Esophagus squamous epithelium (tissue), 4 donors: ENCODE measurements around the gene SRRT.

Experiments used
- POLR2A ChIP-seq, 4 donors: fragments of 450-650 bp; IDR thresholded peaks; one replicate each; pipeline ENCODE4 v1.6.1; 2017; ENCODE audit warnings: antibody characterized with exemption in 4 of 4, mild to moderate bottlenecking in 4 of 4, moderate library complexity in 3 of 4
- TF ChIP-seq, protein P1 (sequence below), 6 experiments: fragments of 450-650 bp in 4 of 6; fragments of 200-600 bp in 2 of 6; sonication (generic) in 2 of 6; IDR thresholded peaks; one replicate each; pipeline ENCODE4 v1.5.1; 2016 to 2019; ENCODE audit warnings: antibody characterized with exemption in 6 of 6, mild to moderate bottlenecking in 4 of 6, moderate library complexity in 4 of 6

DNA sequence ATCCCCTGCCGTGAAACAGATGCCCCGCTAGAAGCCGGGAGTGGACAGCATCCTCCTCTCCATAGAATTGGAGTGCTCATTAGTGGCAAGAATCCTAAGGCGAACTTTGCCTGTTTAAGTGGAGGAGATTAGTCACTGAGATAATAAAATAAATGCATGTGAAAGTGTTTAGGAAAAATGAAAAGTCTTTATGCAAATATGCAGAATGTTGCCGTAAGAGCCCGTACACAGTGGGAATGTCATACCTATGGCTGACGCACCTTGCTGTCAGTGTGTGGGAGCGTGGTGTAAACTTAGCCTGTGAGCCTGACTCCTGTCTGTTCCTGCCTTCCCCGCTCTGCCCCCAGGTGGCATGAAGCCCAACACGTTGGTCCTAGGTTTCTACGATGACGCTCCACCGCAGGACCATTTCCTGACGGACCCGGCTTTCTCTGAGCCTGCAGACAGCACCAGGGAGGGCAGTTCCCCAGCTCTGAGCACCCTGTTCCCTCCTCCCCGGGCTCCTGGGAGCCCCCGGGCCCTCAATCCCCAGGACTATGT lies 9.5 kb upstream of the SRRT start:
- no peak for TF ChIP-seq POLR2A (IDR thresholded peaks at IDR 0.05)
- TF ChIP-seq, protein P1, sequence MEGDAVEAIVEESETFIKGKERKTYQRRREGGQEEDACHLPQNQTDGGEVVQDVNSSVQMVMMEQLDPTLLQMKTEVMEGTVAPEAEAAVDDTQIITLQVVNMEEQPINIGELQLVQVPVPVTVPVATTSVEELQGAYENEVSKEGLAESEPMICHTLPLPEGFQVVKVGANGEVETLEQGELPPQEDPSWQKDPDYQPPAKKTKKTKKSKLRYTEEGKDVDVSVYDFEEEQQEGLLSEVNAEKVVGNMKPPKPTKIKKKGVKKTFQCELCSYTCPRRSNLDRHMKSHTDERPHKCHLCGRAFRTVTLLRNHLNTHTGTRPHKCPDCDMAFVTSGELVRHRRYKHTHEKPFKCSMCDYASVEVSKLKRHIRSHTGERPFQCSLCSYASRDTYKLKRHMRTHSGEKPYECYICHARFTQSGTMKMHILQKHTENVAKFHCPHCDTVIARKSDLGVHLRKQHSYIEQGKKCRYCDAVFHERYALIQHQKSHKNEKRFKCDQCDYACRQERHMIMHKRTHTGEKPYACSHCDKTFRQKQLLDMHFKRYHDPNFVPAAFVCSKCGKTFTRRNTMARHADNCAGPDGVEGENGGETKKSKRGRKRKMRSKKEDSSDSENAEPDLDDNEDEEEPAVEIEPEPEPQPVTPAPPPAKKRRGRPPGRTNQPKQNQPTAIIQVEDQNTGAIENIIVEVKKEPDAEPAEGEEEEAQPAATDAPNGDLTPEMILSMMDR (IDR thresholded peaks at IDR 0.05), result peak in 2 of 6 experiments; percentile 20 to 37
